ENCODE measurements around the gene SLC8A3.

The SLC8A3 gene

GRCh38 chr14:70177081-70177800, 11.5 kb downstream of the SLC8A3 start:
- no peak for DNase-seq

DNA sequence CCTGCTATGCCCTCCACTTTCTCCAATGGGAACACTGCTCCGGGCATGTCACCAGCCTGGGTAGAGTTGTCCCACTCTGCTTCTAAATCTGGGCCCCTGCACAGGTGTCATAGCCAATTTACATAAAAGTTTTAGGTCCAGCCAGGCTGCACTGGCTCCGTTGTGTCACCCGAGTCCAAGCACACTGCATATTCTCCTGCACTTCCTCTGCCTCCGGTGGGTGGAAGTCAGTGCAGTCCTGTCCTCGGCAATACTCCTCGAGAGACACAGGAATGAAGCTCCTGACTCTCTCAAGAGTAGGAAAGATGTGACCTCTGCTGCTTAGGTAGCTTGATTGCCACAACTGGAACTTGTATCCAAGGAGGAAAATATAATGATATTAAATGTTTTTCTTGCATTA, 15.2 kb downstream of the SLC8A3 start:
- DNase-seq: no peak

DNA sequence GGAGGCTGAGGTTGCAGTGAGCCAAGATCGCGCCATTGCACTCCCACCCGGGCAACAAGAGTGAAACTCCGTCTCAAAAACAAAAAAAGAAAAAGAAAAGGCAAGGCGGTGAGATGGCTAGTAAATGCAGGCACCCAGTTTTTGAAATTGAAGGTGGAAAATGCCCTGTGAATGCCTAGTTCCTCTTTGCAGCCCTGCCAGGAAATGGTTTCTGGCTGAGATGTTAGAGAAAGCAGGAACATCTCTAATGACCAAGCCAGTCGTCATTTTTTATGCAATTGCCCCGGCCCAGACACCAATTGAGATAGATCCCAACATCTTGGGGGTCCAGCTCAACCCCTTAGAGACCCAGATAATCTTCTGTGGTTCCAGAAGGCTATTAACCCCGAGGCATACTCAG, 17.0 kb downstream of the SLC8A3 start:
- no peak for DNase-seq

- DNase-seq: no peak
These were observed 17.8 kb downstream of the SLC8A3 start for GRCh38 chr14:70170976-70171375.

- DNase-seq: no peak
These were observed 20.3 kb downstream of the SLC8A3 start for GRCh38 chr14:70168406-70168805.

- DNase-seq: no peak
These were observed 22.1 kb downstream of the SLC8A3 start for GRCh38 chr14:70166530-70167203.

GRCh38 chr14:70162358-70162757, 26.4 kb downstream of the SLC8A3 start:
- no peak for DNase-seq

DNA sequence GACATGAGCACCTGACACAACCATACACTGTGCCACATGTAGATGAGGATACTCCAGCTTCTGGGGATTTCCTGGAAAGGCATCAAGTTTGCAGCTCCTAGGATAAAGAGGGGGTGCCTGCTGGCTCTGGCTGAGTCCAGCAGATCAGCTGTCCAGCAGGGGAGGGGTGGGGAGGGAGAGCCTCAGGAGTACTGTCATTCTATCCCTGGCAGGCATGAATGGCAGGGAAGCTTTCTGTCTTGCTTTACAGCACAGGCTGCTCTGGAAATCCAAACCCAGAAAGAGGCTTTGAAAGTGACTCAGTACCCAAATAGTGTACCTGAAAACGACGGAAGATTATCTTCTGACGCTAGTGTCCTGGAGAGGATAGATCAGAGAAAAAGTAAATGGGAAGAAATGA, 32.2 kb downstream of the SLC8A3 start:
- no peak for DNase-seq

GRCh38 chr14:70152704-70153103, 36.0 kb downstream of the SLC8A3 start:
- DNase-seq: no peak

GRCh38 chr14:70152081-70152480, 36.7 kb downstream of the SLC8A3 start:
- DNase-seq: no peak

- no peak for DNase-seq
These were observed 39.1 kb downstream of the SLC8A3 start for GRCh38 chr14:70149596-70150165.

DNA sequence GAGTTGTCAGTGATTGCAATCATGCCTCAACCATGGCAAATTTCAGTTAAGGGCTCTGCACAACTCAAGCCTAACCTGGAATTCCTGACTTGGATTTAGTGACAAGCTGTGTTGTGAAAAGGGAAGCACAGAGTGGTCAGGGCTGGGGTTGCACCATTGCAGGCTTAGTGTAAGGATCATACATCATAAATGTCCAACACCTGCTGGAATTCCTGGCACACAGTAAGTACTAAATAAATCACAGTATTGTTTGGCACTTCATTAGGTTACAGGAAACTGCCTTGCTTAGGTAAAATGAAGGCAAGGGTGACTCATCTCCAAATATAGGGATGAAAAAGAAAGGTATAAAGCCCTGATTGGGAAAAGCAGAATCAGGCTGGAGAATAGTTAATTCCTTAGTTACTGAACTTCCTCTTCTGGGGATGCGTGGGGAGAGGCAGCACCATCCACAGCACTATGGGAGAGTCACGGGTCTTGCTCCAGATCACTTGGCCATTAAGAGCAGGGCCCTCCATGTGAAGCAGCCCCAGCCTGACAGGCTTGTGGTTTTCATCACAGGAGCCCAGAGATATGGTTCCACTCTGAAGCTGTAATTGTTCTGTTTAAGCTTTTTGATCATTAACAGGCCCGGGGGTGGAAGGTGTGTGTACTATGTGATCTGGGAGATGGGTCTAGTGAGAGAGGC, 39.7 kb downstream of the SLC8A3 start:
- no peak for DNase-seq

DNA sequence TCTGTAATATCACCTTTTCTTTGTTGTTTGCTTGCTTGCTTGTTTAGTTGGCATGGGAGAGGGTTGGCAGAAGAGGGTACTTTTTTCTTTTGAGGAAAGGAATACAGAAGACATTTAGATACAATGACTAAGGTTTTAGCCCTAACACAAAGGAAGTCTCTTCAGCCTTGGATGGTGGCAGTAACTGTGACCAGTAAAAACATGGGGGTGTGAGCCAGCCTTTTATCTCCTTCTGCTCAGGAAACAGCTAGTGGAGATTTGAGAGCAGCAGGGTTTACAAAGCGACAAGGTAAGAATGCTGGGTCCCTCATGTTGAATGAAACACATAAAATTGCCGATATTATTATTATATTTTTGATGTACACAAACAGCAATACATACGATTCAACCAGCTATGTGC, 40.4 kb downstream of the SLC8A3 start:
- no peak for DNase-seq

DNA sequence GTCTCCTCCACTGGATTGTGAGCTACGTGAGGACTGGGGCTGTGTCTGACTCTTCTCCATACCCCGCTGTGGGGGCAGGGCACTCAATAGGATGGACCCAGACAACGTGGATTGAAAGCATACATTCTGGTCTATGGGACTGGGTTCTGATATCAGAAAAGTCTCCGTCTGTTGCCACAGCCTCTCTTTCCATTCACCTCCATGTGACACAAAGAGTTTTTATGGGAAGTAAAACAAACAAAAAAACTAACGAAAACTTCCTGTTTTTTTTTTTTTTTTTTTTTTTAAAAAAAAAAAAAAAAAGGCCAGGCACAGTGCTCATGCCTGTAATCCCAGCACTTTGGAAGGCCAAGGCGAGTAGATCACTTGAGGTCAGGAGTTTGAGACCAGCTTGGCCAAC, 44.7 kb downstream of the SLC8A3 start:
- DNase-seq: no peak

GRCh38 chr14:70143306-70143705, 45.4 kb downstream of the SLC8A3 start:
- no peak for DNase-seq

- DNase-seq: no peak
These were observed 48.1 kb downstream of the SLC8A3 start for GRCh38 chr14:70140614-70141013.

GRCh38 chr14:70139384-70139783, 49.4 kb downstream of the SLC8A3 start:
- no peak for DNase-seq

DNA sequence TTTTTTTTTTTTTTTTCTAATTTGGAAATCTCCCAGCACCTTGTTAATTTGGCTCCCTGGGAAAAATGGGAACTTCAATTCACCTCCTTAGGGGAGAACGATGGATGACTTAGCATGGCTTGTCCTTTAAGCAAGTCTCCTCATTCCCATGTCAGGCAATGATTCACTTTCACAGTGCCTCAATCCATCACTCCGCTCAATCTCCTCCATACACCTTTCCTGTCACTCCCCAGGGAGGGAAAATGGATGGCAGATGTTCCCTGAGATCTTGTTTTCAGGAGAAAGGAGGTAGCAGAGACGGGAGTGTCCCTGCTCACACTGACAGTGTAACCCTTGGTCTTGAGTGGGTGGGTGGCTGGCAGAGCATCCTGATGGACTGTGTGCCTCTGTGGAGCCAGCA, 51.0 kb downstream of the SLC8A3 start:
- no peak for DNase-seq

GRCh38 chr14:70133461-70133860, 55.3 kb downstream of the SLC8A3 start:
- DNase-seq: no peak

GRCh38 chr14:70130482-70130881, 58.3 kb downstream of the SLC8A3 start:
- DNase-seq: no peak

GRCh38 chr14:70127186-70127585, 61.6 kb downstream of the SLC8A3 start:
- no peak for DNase-seq

GRCh38 chr14:70123796-70124195, 65.0 kb downstream of the SLC8A3 start:
- DNase-seq: no peak

- DNase-seq: no peak
These were observed 67.2 kb downstream of the SLC8A3 start for GRCh38 chr14:70121521-70121920.

GRCh38 chr14:70118064-70118463, 70.7 kb downstream of the SLC8A3 start:
- DNase-seq: no peak

All from SW 1271 (cell line).